ENCODE data around the gene ENTPD8.

DNA sequence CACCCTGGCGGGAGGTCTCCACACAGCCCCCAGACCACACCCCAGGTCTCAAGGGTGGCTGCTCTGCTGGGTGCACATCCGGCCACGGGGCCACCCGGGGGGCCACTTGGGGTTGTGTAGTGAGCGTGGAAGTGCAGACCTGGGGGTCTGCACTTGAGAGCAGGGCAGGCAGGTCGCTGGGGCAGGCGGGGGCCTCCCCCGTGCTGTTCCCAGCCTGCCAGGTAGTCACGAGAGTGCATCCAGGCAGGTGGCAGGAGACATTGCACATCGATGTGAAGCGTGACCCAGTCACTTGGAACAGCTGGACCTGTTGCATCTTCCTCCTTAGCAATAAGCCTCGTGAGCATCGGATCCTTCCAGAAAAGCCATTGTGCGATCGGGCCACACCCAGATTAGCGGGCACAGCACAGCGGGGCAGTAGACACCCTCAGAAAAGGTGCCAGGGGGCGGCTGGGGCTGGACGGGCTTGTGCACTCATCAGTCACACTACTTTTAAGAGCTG lies 4.8 kb upstream of the ENTPD8 start:
- TF ChIP-seq, protein P1, sequence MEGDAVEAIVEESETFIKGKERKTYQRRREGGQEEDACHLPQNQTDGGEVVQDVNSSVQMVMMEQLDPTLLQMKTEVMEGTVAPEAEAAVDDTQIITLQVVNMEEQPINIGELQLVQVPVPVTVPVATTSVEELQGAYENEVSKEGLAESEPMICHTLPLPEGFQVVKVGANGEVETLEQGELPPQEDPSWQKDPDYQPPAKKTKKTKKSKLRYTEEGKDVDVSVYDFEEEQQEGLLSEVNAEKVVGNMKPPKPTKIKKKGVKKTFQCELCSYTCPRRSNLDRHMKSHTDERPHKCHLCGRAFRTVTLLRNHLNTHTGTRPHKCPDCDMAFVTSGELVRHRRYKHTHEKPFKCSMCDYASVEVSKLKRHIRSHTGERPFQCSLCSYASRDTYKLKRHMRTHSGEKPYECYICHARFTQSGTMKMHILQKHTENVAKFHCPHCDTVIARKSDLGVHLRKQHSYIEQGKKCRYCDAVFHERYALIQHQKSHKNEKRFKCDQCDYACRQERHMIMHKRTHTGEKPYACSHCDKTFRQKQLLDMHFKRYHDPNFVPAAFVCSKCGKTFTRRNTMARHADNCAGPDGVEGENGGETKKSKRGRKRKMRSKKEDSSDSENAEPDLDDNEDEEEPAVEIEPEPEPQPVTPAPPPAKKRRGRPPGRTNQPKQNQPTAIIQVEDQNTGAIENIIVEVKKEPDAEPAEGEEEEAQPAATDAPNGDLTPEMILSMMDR (conservative IDR thresholded peaks at IDR 0.05; ENCODE audit: low read depth, low read length), result no peak
- TF ChIP-seq EZH2phosphoT487 (IDR thresholded peaks at IDR 0.05; ENCODE audit: borderline replicate concordance, low read length), result no peak
